ENCODE results near the gene ASIC1.
A peak's percentile ranks its signal among the peaks of the same experiment; 100 is the strongest.

The ASIC1 gene

GRCh38 chr12:50085615-50086072 lies 28.2 kb downstream of the ASIC1 start:
- no peak for DNase-seq

GRCh38 chr12:50086148-50086547 lies 28.8 kb downstream of the ASIC1 start:
- no peak for DNase-seq

GRCh38 chr12:50087151-50087550 lies 29.8 kb downstream of the ASIC1 start:
- DNase-seq: no peak

GRCh38 chr12:50087995-50088394 lies 30.6 kb downstream of the ASIC1 start:
- no peak for DNase-seq

GRCh38 chr12:50088577-50089335 lies 31.4 kb downstream of the ASIC1 start:
- DNase-seq: peak; percentile 56

GRCh38 chr12:50089730-50090129 lies 32.3 kb downstream of the ASIC1 start:
- no peak for DNase-seq

GRCh38 chr12:50090391-50090790 lies 33.0 kb downstream of the ASIC1 start:
- DNase-seq: no peak

- DNase-seq: no peak
These were observed 40.6 kb downstream of the ASIC1 start for GRCh38 chr12:50097952-50098351.

- DNase-seq: no peak
These were observed 42.1 kb downstream of the ASIC1 start for GRCh38 chr12:50099302-50100008.

- no peak for DNase-seq
These were observed 43.2 kb downstream of the ASIC1 start for GRCh38 chr12:50100561-50100960.

GRCh38 chr12:50101663-50102062 lies 44.3 kb downstream of the ASIC1 start:
- DNase-seq: no peak

- DNase-seq: no peak
These were observed 44.7 kb downstream of the ASIC1 start for GRCh38 chr12:50102131-50102531.

- no peak for DNase-seq
These were observed 45.4 kb downstream of the ASIC1 start for GRCh38 chr12:50102646-50103309.

GRCh38 chr12:50103351-50103750 lies 46.0 kb downstream of the ASIC1 start:
- no peak for DNase-seq

- peak; percentile 34 for DNase-seq
These were observed 46.4 kb downstream of the ASIC1 start, which contains the start of gene GPD1 for GRCh38 chr12:50103767-50104321. Gene GPD1, plus strand, starts transcription at chr12:50104008. Its CDS starts 43 bp downstream, at chr12:50104051.

GRCh38 chr12:50104417-50105366 lies 47.3 kb downstream of the ASIC1 start:
- DNase-seq: no peak

- no peak for DNase-seq
These were observed 48.6 kb downstream of the ASIC1 start for GRCh38 chr12:50105913-50106450.

GRCh38 chr12:50106907-50107306 lies 49.5 kb downstream of the ASIC1 start:
- DNase-seq: no peak

GRCh38 chr12:50107416-50108268 lies 50.2 kb downstream of the ASIC1 start:
- no peak for DNase-seq

GRCh38 chr12:50109319-50109718 lies 51.9 kb downstream of the ASIC1 start:
- no peak for DNase-seq

Data from activated naive CD4-positive, alpha-beta T cell treated with Interleukin-2 at 50 U/mL for 16 hours (primary cell).